BJ (cell line): ENCODE data around the gene C11orf91. TPM values are rescaled to one million over a fixed set of nuclear protein-coding genes. Genes with fewer than 3 reads are reported as not detected.
A peak's percentile ranks its signal among the peaks of the same experiment; 100 is the strongest.

ENCODE experiments used
- CTCF ChIA-PET: fragments of 350-600 bp; formaldehyde crosslinking; extraction: SDS; loops from one replicate; lab custom pipeline; 2021; ENCODE audit warnings: antibody characterized with exemption, inconsistent platforms; lab: Yijun Ruan, JAX
- POLR2A ChIA-PET: fragments of 300-600 bp; sonication (Branson Sonifier 250); formaldehyde crosslinking; extraction: SDS; loops from one replicate; lab custom pipeline; 2021; ENCODE audit warnings: antibody characterized with exemption; lab: Charles Lee
- DNase-seq: peaks from one replicate; pipeline ENCODE4 v3.0.0-alpha.2; 2011; ENCODE audit warnings: low read depth
- H3K27me3 ChIP-seq: 2 replicates; pipeline ENCODE4 v1.6.0; 2011; ENCODE audit warnings: low read length; ENCODE audit not compliant: control insufficient read depth, insufficient read depth
- H3K36me3 ChIP-seq: 2 replicates; pipeline ENCODE4 v1.5.1; 2011; ENCODE audit warnings: low read length; ENCODE audit not compliant: control insufficient read depth, insufficient read depth
- H3K4me3 ChIP-seq: 2 replicates; pipeline ENCODE4 v1.5.1; 2011; ENCODE audit warnings: low read depth, mild to moderate bottlenecking, control low read depth, low read length
- polyA plus RNA-seq: library from polyadenylated mRNA; depleted of rRNA; stranded (reverse); fragments of >200 nt; gene quantifications from 2 replicates; pipeline ENCODE4 v1.2.3, GENCODE V29; 2011
- TF ChIP-seq, protein P1 (sequence below): IDR thresholded peaks from 2 replicates; pipeline ENCODE4 v1.5.1; 2011; ENCODE audit warnings: low read depth, mild to moderate bottlenecking, control low read depth, inconsistent platforms, low read length, moderate library complexity; ENCODE audit not compliant: insufficient read depth

The C11orf91 gene
- polyA plus RNA-seq, 1 experiment: not detected

- H3K36me3 ChIP-seq: peaks cover 9% of the 10 kb centered on the region
- TF ChIP-seq, protein P1, sequence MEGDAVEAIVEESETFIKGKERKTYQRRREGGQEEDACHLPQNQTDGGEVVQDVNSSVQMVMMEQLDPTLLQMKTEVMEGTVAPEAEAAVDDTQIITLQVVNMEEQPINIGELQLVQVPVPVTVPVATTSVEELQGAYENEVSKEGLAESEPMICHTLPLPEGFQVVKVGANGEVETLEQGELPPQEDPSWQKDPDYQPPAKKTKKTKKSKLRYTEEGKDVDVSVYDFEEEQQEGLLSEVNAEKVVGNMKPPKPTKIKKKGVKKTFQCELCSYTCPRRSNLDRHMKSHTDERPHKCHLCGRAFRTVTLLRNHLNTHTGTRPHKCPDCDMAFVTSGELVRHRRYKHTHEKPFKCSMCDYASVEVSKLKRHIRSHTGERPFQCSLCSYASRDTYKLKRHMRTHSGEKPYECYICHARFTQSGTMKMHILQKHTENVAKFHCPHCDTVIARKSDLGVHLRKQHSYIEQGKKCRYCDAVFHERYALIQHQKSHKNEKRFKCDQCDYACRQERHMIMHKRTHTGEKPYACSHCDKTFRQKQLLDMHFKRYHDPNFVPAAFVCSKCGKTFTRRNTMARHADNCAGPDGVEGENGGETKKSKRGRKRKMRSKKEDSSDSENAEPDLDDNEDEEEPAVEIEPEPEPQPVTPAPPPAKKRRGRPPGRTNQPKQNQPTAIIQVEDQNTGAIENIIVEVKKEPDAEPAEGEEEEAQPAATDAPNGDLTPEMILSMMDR: no peak
- DNase-seq: no peak
- no peaks in the 10 kb centered on the region for H3K27me3 ChIP-seq
- ChIA-PET CTCF (interaction anchor here (0.7 to 1.4 kb wide), 3 partner anchors 10 to 31 kb away, joined by 3 to 5 read pairs (median 3); no protein-coding TSS in a partner anchor), POLR2A (no interaction called here)
- no peak overlapping the region for H3K4me3 ChIP-seq
These were observed 5.9 kb upstream of the C11orf91 start for GRCh38 chr11:33706546-33706945.

- CTCF ChIA-PET: interaction anchor here (0.8 to 2.8 kb wide), 3 partner anchors 11 to 343 kb away, joined by 3 to 9 read pairs (median 3); no protein-coding TSS in a partner anchor
These were observed 3.8 kb upstream of the C11orf91 start for GRCh38 chr11:33704240-33705002.

DNA sequence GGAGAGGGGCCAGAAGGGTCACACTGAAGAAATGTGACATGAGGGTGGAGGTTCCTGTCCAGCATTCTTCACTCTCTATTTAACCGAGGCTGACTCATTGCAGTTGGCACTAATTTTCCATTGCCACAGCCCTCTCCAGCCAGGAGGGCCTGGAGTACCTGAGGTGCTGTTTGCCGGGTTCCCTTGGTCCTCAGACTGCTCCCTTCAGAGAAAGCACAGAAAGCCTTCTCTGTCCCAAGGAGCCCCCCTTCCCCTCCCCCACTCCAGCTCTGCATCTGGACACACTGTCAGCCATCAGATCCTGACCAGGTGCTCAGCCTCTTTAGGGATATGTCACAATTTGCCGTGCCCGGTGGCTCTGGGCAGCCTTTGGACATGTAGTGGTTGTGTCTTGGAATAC is 3.2 kb upstream of the C11orf91 start:
- H3K36me3 ChIP-seq: peaks cover 4% of the 10 kb centered on the region
- ChIA-PET POLR2A (interaction anchor here (0.6 kb wide), 1 partner anchor 13 kb away, joined by 3 read pairs; no protein-coding TSS in a partner anchor), CTCF (interaction anchor here (0.8 to 2.8 kb wide), 3 partner anchors 12 to 342 kb away, joined by 3 to 9 read pairs (median 3); no protein-coding TSS in a partner anchor)
- H3K27me3 ChIP-seq: no peaks in the 10 kb centered on the region
- no peak overlapping the region for H3K4me3 ChIP-seq
- no peak for DNase-seq
- TF ChIP-seq, protein P1: no peak

More at GRCh38 chr11:33704240-33705002, 3.8 kb upstream of the C11orf91 start:
- TF ChIP-seq, protein P1: peak; percentile 21; the same call in 1 of the 2 replicates
- Histone ChIP-seq H3K4me3 (no peak overlapping the region), H3K27me3 (no peaks in the 10 kb centered on the region), H3K36me3 (peaks cover 4% of the 10 kb centered on the region)
- POLR2A ChIA-PET: no interaction called here
- DNase-seq: no peak

GRCh38 chr11:33703234-33703633 is 2.6 kb upstream of the C11orf91 start:
- TF ChIP-seq, protein P1: no peak
- DNase-seq: no peak
- H3K27me3 ChIP-seq: no peaks in the 10 kb centered on the region
- CTCF ChIA-PET: interaction anchor here (1.4 to 2.3 kb wide), 2 partner anchors 13 to 342 kb away, joined by 3 to 8 read pairs; no protein-coding TSS in a partner anchor
- POLR2A ChIA-PET: interaction anchor here (0.6 kb wide), 1 partner anchor 13 kb away, joined by 3 read pairs; no protein-coding TSS in a partner anchor
- no peak overlapping the region for H3K4me3 ChIP-seq
- peaks cover 4% of the 10 kb centered on the region for H3K36me3 ChIP-seq
